RPMI7951 (cell line): ENCODE results near the gene HEATR5A. TPM values are rescaled to one million over a fixed set of nuclear protein-coding genes. Genes with fewer than 3 reads are reported as not detected.
"Not testable (repeated sequence)": the region's sequence is repeated elsewhere in the genome, so short reads cannot be mapped to it uniquely, and the experiment has no call there.

Source experiments
- DNase-seq: peaks from one replicate; pipeline ENCODE4 v3.0.0-alpha.2; 2012; ENCODE audit warnings: low read depth
- total RNA-seq: library from RNA; depleted of rRNA; stranded (reverse); fragments of >200 nt; shearing (Covaris generic); gene quantifications from 2 replicates; pipeline ENCODE4 v1.2.3, GENCODE V29; 2014

HEATR5A gene
- total RNA-seq, 1 experiment from 2014 or later, result 19.6 TPM

DNA sequence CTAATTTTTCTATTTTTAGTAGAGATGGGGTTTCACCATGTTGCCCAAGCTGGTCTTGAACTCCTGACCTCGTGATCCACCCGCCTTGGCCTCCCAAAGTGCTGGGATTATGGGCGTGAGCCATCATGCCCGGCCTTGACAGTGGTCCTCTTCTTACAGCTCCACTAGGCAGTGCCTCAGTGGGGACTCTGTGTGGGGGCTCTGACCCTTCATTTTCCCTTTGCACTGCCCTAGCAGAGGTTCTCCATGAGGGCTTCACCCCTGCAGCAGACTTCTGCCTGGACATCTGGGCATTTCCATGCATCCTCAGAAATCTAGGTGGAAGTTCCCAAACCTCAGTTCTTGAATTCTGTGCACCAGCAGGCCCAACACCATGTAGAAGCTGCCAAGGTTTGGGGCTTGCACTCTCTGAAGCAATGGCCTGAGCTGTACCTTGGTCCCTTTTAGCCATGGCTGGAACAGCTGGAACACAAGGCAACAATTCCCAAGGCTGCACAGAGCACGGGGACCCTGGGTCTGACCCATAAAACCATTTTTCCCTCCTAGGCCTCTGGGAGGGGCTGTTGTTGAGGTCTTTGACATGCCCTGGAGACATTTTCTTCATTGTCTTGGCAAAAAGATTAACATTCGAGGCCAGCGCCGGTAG lies 90.4 kb downstream of the HEATR5A start:
- DNase-seq, result not testable (repeated sequence)

GRCh38 chr14:31326111-31326510 lies 94.2 kb downstream of the HEATR5A start:
- DNase-seq, result peak; percentile 14

DNA sequence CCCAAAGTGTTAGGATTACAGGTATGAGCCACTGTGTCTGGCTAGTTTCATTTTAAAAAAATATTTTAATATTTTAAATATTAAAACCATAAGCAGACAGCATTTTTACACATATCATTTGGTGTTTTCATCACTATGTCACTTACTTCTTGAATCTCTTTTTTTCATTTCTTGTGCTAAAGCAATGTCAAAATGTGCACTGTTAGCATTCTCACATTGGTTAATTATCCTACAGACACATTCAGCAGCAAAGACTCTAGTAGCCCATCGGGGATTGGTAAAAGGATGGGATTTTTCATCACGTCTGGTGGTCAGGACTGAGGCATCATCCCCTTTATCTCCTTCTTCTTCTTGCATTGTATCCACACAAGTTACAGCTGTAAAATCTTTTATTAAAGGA lies 96.9 kb downstream of the HEATR5A start:
- no peak for DNase-seq

GRCh38 chr14:31320922-31321766 lies 99.2 kb downstream of the HEATR5A start:
- no peak for DNase-seq

GRCh38 chr14:31320216-31320615 lies 100.1 kb downstream of the HEATR5A start:
- DNase-seq, result no peak

DNA sequence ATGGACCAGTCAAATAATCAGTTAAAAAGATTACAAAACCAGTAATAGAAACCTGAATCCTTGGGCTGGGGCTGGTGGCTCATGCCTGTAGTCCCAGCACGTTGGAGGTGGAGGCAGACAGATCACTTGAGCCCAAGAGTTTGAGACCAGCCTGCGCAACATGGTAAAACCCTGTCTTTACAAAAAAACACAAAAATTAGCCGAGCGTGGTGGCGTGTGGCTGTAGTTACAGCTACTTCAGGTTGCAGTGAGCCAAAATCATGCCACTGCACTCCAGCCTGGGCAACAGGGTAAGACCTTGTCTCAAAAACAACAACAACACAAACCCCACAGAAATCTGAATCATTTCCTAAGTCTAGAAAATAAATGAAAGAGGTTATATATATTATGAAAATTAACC lies 100.6 kb downstream of the HEATR5A start:
- no peak for DNase-seq

- no peak for DNase-seq
These were observed 107.4 kb downstream of the HEATR5A start for GRCh38 chr14:31312934-31313333.

- DNase-seq, result not testable (repeated sequence)
These were observed 108.0 kb downstream of the HEATR5A start for GRCh38 chr14:31312370-31312769.

DNA sequence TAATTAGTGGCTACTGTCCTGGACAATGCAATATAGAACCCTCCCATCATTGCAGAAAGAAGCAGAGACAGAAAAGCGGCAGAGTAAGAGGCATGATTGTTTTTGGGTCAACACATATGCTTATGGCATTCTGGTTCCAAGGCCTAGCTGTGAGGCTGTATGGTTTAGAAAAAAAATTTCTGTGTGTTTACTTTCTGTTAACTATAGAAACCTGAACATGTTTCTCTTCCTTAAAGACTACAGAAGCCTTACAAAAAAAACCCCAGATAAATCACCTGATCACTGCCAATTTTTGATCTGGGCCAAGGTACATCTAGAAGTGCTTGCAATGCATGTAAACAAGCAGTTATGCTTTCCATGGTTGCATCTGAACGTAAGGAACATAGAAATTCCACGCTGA lies 112.7 kb downstream of the HEATR5A start:
- DNase-seq, result no peak

GRCh38 chr14:31307198-31307597 lies 113.2 kb downstream of the HEATR5A start:
- no peak for DNase-seq

- DNase-seq, result no peak
These were observed 116.7 kb downstream of the HEATR5A start for GRCh38 chr14:31303654-31304053.

- no peak for DNase-seq
These were observed 119.5 kb downstream of the HEATR5A start for GRCh38 chr14:31300883-31301282.

- no peak for DNase-seq
These were observed 120.1 kb downstream of the HEATR5A start for GRCh38 chr14:31300296-31300695.

DNA sequence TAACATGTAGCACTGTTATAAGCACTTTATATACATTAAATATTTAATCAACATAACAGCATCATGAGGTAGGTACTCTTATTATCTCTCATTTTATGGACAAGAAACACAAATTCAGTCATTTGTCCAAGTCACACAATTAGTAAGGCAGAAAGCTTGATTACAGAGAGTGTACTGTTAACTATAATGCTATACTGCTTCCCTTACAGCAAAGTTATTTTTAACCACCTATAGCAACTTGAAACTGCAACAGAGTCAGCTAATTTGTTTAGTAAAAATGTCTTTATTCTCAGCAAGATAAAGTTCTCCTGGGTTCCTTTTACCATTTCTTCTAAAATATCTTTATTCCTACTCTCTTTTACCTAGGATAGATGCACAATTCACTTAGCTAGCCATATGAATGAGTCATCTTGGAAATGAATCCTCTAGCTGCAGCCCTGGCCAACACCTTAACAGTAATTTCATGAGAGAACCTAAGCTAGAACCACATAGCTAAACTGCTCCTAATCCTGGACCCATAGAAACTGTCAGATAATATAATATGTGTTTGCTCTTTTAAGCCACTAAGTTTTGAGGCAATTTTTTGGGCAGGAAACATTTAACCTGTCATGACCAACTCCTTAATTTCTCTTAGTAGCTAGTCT lies 122.5 kb downstream of the HEATR5A start:
- no peak for DNase-seq

DNA sequence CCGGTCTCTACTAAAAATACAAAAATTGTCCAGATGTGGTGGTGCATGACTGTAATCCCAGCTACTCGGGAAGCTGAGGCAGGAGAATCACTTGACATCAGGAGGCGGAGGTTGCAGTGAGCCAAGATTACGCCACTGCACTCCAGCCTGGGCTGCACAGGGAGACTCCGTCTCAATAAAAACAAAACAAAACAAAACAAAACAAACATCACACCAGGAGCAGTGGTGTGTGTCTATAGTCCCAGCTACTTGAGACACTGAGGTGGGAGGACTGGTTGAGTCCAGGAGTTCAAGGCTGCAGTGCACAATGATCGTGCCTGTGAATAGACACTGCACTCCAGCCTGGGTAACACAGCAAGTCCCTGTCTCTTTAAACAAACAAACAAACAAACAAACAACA lies 123.2 kb downstream of the HEATR5A start:
- DNase-seq, result no peak

- DNase-seq, result no peak
These were observed 125.5 kb downstream of the HEATR5A start for GRCh38 chr14:31294746-31295405.

GRCh38 chr14:31292937-31293616 lies 127.3 kb downstream of the HEATR5A start:
- no peak for DNase-seq

DNA sequence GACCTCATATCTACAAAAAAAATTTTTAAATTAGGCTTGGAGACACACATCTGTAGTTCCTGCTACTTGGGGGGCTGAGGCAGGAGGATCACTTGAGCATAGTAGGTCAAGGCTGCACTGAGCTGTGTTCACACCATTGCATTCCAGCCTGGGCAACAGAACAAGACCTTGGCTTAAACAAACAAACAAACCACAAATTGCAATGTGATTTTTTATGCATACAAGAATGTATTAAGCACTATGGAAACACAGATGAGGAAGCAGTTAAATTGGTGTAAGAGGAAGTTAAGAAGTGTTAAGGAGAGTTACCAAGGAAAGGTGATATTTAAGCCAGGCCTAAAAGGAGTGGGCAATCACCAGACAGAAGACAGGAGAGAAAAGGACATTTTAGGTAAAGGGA lies 129.1 kb downstream of the HEATR5A start:
- DNase-seq, result no peak

DNA sequence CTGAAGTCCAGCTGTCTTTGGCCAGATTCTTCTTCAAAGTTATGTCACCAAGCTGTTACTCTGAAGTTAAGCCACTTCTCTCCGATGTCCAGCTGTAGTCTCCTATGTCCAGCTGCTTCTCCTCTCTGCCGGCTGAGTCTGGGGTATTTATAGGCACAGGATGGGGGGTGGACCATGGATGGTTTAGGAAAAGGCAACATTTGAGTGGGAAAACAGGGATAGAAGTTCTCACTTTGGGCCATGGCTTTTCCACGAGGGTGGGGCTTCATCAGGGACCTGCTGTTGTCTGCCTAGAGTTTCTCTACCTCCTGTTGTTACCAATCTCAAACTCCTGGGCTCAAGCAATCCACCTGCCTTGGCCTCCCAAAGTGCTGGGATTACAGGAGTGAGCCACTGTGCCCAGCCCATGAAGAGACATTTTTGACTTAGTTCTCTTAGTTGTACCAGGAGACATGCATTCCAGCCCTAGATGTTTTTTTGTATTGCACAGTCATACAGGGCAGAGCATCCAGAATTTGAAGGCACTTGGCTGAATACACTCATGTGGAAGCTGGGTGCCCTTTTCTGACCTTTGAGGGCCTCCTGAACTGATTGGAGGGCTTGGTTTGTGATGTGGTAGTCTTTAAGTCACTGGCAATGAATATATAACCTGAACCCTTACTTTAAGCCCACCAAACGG lies 132.9 kb downstream of the HEATR5A start:
- no peak for DNase-seq

GRCh38 chr14:31286456-31287293 lies 133.7 kb downstream of the HEATR5A start:
- DNase-seq, result no peak
